ENCODE data around the gene ILDR1.

Gene ILDR1

GRCh38 chr3:121976727-121977126 is 45.3 kb downstream of the ILDR1 start:
- no peak for DNase-seq (ENCODE audit: low read depth in 1 of 2, low spot score in 1 of 2)
- TF ChIP-seq JUND (IDR thresholded peaks at IDR 0.05; ENCODE audit: low read depth) = no peak
- in situ Hi-C loops (cut with HindIII; ENCODE audit: low pct_unique_long_range_greater_than_20kb, low sequenced_read_pairs) = no loop called here

GRCh38 chr3:121975702-121976302 is 46.2 kb downstream of the ILDR1 start:
- DNase-seq (ENCODE audit: low read depth in 1 of 2, low spot score in 1 of 2) = peak; percentile 13 to 46
- TF ChIP-seq JUND (IDR thresholded peaks at IDR 0.05; ENCODE audit: low read depth) = no peak
- in situ Hi-C loops (cut with HindIII; ENCODE audit: low pct_unique_long_range_greater_than_20kb, low sequenced_read_pairs) = no loop called here

GRCh38 chr3:121974601-121975111 is 47.4 kb downstream of the ILDR1 start:
- DNase-seq (ENCODE audit: low read depth in 1 of 2, low spot score in 1 of 2) = peak in 1 of 2 experiments; percentile 20
- in situ Hi-C loops (cut with HindIII; ENCODE audit: low pct_unique_long_range_greater_than_20kb, low sequenced_read_pairs) = no loop called here

GRCh38 chr3:121970047-121970446 is 52.0 kb downstream of the ILDR1 start:
- TF ChIP-seq JUND (IDR thresholded peaks at IDR 0.05; ENCODE audit: low read depth) = peak; percentile 39; the same call in 1 of the 2 replicates
- in situ Hi-C loops (cut with HindIII; ENCODE audit: low pct_unique_long_range_greater_than_20kb, low sequenced_read_pairs) = no loop called here
- peak in 1 of 2 experiments; percentile 18 for DNase-seq (ENCODE audit: low read depth in 1 of 2, low spot score in 1 of 2)

More at GRCh38 chr3:121974601-121975111, 47.4 kb downstream of the ILDR1 start:
- TF ChIP-seq JUND (IDR thresholded peaks at IDR 0.05; ENCODE audit: low read depth) = no peak

- DNase-seq (ENCODE audit: low read depth in 1 of 2, low spot score in 1 of 2) = no peak
- TF ChIP-seq JUND (IDR thresholded peaks at IDR 0.05; ENCODE audit: low read depth) = no peak
- in situ Hi-C loops (cut with HindIII; ENCODE audit: low pct_unique_long_range_greater_than_20kb, low sequenced_read_pairs) = no loop called here
Measured at GRCh38 chr3:121969631-121970030, 52.4 kb downstream of the ILDR1 start.

- DNase-seq (ENCODE audit: low read depth in 1 of 2, low spot score in 1 of 2) = no peak
- in situ Hi-C loops (cut with HindIII; ENCODE audit: low pct_unique_long_range_greater_than_20kb, low sequenced_read_pairs) = no loop called here
- no peak for TF ChIP-seq JUND (IDR thresholded peaks at IDR 0.05; ENCODE audit: low read depth)
Measured at GRCh38 chr3:121963608-121964007, 58.4 kb downstream of the ILDR1 start.

GRCh38 chr3:121962443-121962842 is 59.6 kb downstream of the ILDR1 start:
- in situ Hi-C loops (cut with HindIII; ENCODE audit: low pct_unique_long_range_greater_than_20kb, low sequenced_read_pairs) = no loop called here

GRCh38 chr3:121961283-121961682 is 60.8 kb downstream of the ILDR1 start:
- no peak for TF ChIP-seq JUND (IDR thresholded peaks at IDR 0.05; ENCODE audit: low read depth)
- no peak for DNase-seq (ENCODE audit: low read depth in 1 of 2, low spot score in 1 of 2)

More at GRCh38 chr3:121962443-121962842, 59.6 kb downstream of the ILDR1 start:
- TF ChIP-seq JUND (IDR thresholded peaks at IDR 0.05; ENCODE audit: low read depth) = no peak
- no peak for DNase-seq (ENCODE audit: low read depth in 1 of 2, low spot score in 1 of 2)

GRCh38 chr3:121958801-121959200 is 63.2 kb downstream of the ILDR1 start:
- in situ Hi-C loops (cut with HindIII; ENCODE audit: low pct_unique_long_range_greater_than_20kb, low sequenced_read_pairs) = no loop called here
- TF ChIP-seq JUND (IDR thresholded peaks at IDR 0.05; ENCODE audit: low read depth) = no peak
- DNase-seq (ENCODE audit: low read depth in 1 of 2, low spot score in 1 of 2) = no peak

More at GRCh38 chr3:121961283-121961682, 60.8 kb downstream of the ILDR1 start:
- in situ Hi-C loops (cut with HindIII; ENCODE audit: low pct_unique_long_range_greater_than_20kb, low sequenced_read_pairs) = no loop called here

- TF ChIP-seq JUND (IDR thresholded peaks at IDR 0.05; ENCODE audit: low read depth) = no peak
- DNase-seq (ENCODE audit: low read depth in 1 of 2, low spot score in 1 of 2) = no peak
- in situ Hi-C loops (cut with HindIII; ENCODE audit: low pct_unique_long_range_greater_than_20kb, low sequenced_read_pairs) = no loop called here
Measured at GRCh38 chr3:121957674-121958415, 64.2 kb downstream of the ILDR1 start.

- DNase-seq (ENCODE audit: low read depth in 1 of 2, low spot score in 1 of 2) = no peak
- in situ Hi-C loops (cut with HindIII; ENCODE audit: low pct_unique_long_range_greater_than_20kb, low sequenced_read_pairs) = no loop called here
- no peak for TF ChIP-seq JUND (IDR thresholded peaks at IDR 0.05; ENCODE audit: low read depth)
Measured at GRCh38 chr3:121956363-121956762, 65.7 kb downstream of the ILDR1 start.

GRCh38 chr3:121951291-121951919 is 70.6 kb downstream of the ILDR1 start:
- no peak for DNase-seq (ENCODE audit: low read depth in 1 of 2, low spot score in 1 of 2)
- in situ Hi-C loops (cut with HindIII; ENCODE audit: low pct_unique_long_range_greater_than_20kb, low sequenced_read_pairs) = no loop called here
- TF ChIP-seq JUND (IDR thresholded peaks at IDR 0.05; ENCODE audit: low read depth) = no peak

GRCh38 chr3:121948641-121949040 is 73.4 kb downstream of the ILDR1 start:
- DNase-seq (ENCODE audit: low read depth in 1 of 2, low spot score in 1 of 2) = no peak
- in situ Hi-C loops (cut with HindIII; ENCODE audit: low pct_unique_long_range_greater_than_20kb, low sequenced_read_pairs) = no loop called here
- no peak for TF ChIP-seq JUND (IDR thresholded peaks at IDR 0.05; ENCODE audit: low read depth)

All from T47D (cell line).